ENCODE results near the gene PINK1. TPM values are rescaled to one million over a fixed set of nuclear protein-coding genes. Genes with fewer than 3 reads are reported as not detected.
A peak's percentile ranks its signal among the peaks of the same experiment; 100 is the strongest.
"Not testable (repeated sequence)": the region's sequence is repeated elsewhere in the genome, so short reads cannot be mapped to it uniquely, and the experiment has no call there.

PINK1 gene
- total RNA-seq, 1 donor from 2014 or later = 57.2 TPM

DNA sequence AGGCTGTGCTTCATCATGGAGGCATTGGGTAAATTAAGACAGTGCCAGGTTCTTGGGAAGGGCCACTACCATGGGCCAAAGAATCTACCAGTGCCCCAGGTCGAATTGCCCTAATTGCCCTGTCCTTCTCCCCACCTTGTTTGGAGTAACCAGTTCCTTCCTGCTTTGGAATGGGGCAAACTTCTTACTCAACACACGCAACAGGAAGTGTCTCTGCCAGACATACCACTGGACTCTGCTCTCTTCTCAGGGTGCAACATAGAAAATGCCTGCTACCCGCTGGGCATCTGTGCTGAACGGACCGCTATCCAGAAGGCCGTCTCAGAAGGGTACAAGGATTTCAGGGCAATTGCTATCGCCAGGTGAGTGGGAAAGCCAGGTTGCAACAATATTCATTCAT is 28.6 kb upstream of the PINK1 start:
- TF ChIP-seq CTCF (IDR thresholded peaks at IDR 0.05) = no peak
- ATAC-seq (peak; percentile 59 to 72), DNase-seq (no peak)
- intact Hi-C loops (cut with DNase I) = no loop called here
- no peak overlapping the region for H3K27ac ChIP-seq
- no peaks in the 10 kb centered on the region for H3K36me3 ChIP-seq
- peaks cover 3% of the 10 kb centered on the region for H3K27me3 ChIP-seq (ENCODE audit: low read depth)
- no peaks in the 10 kb centered on the region for H3K4me1 ChIP-seq
- no peak overlapping the region for H3K4me3 ChIP-seq
- no peaks in the 10 kb centered on the region for H3K9me3 ChIP-seq

GRCh38 chr1:20606801-20607570 is 26.3 kb upstream of the PINK1 start:
- not testable (repeated sequence) for H3K36me3 ChIP-seq

GRCh38 chr1:20609541-20609940 is 23.7 kb upstream of the PINK1 start:
- DNase-seq (no peak), ATAC-seq (no peak)
- no peaks in the 10 kb centered on the region for H3K36me3 ChIP-seq
- TF ChIP-seq CTCF (IDR thresholded peaks at IDR 0.05) = no peak
- H3K4me1 ChIP-seq = no peaks in the 10 kb centered on the region
- intact Hi-C loops (cut with DNase I) = no loop called here
- no peak overlapping the region for H3K4me3 ChIP-seq
- no peak overlapping the region for H3K27ac ChIP-seq
- no peaks in the 10 kb centered on the region for H3K9me3 ChIP-seq
- peaks cover 3% of the 10 kb centered on the region for H3K27me3 ChIP-seq (ENCODE audit: low read depth)

More at GRCh38 chr1:20606801-20607570, 26.3 kb upstream of the PINK1 start:
- H3K27me3 ChIP-seq (ENCODE audit: low read depth); intact Hi-C loops (cut with DNase I); H3K9me3 ChIP-seq; DNase-seq; H3K27ac ChIP-seq; H3K4me1 ChIP-seq; H3K4me3 ChIP-seq; ATAC-seq: not testable (repeated sequence)

DNA sequence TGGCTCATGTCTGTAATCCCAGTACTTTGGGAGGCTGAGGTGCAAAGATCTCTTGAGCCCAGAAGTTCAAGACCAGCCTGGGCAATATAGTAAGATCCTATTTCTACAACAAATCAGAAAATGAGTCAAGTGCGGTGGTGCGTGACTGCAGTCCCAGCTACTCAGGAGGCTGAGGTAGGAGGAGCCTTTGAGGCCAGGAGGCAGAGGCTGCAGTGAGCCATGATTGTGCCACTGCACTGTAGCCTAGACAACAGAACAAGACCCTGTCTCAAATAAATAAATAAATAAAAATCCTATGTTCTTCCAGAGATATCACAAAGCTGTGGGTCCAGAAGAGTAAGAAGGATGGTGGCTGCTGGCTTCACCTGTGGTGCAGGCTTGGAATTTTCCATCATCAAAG is 22.3 kb upstream of the PINK1 start:
- Histone ChIP-seq H3K4me3 (no peak overlapping the region), H3K27me3 (ENCODE audit: low read depth) (peaks cover 3% of the 10 kb centered on the region), H3K27ac (no peak overlapping the region), H3K36me3 (no peaks in the 10 kb centered on the region), H3K9me3 (no peaks in the 10 kb centered on the region), H3K4me1 (no peaks in the 10 kb centered on the region)
- TF ChIP-seq CTCF (IDR thresholded peaks at IDR 0.05) = no peak
- no peak for DNase-seq
- intact Hi-C loops (cut with DNase I) = no loop called here
- no peak for ATAC-seq

DNA sequence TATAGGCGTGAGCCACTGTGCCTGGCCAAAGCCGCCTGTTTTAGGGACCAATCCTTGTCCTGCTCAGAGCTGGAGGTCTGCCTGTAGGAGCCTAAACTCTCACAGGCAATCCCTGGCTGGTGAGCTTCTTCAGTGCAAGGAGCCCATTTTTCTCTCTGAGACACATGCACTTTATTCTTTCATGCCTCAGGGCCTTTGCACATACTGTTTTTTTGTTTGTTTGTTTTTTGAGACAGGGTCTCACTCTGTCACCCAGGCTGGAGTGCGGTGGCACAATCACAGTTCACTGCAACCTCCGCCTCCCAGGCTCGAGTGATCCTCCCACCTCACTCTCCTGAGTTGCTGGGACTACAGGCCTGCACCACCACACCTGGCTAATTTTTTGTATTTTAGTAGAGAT is 21.6 kb upstream of the PINK1 start:
- Histone ChIP-seq H3K27ac (no peak overlapping the region), H3K9me3 (no peaks in the 10 kb centered on the region), H3K4me3 (no peak overlapping the region), H3K36me3 (no peaks in the 10 kb centered on the region), H3K27me3 (ENCODE audit: low read depth) (peaks cover 3% of the 10 kb centered on the region), H3K4me1 (no peaks in the 10 kb centered on the region)
- intact Hi-C loops (cut with DNase I) = no loop called here
- ATAC-seq (no peak), DNase-seq (no peak)
- no peak for TF ChIP-seq CTCF (IDR thresholded peaks at IDR 0.05)

DNA sequence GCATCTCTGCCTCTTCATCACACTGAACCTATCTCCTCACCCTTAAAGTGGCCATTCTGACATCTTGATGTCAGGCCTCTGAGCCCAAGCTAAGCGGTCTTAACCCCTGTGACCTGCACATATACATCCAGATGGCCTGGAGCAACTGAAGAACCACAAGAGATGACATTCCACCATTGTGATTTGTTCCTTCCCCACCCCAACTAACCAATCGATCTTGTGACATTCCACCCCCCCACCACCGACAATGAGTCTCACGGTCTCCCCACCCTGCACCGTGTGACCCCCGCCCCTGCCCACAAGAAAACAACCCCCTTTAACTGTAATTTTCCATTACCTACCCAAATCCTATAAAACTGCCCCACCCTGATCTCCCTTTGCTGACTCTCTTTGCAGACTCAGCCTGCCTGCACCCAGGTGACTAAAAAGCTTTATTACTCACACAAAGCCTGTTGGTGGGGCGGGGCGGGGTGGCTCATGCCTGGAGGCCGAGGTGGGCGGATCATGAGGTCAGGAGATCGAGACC is 21.0 kb upstream of the PINK1 start:
- H3K4me3 ChIP-seq = no peak overlapping the region
- DNase-seq (no peak), ATAC-seq (no peak)
- H3K27ac ChIP-seq = no peak overlapping the region
- H3K36me3 ChIP-seq = no peaks in the 10 kb centered on the region
- TF ChIP-seq CTCF (IDR thresholded peaks at IDR 0.05) = no peak
- no peaks in the 10 kb centered on the region for H3K9me3 ChIP-seq
- intact Hi-C loops (cut with DNase I) = no loop called here
- H3K4me1 ChIP-seq = no peaks in the 10 kb centered on the region
- H3K27me3 ChIP-seq (ENCODE audit: low read depth) = peaks cover 3% of the 10 kb centered on the region
